GM12873 (cell line): Measurements from ENCODE around the gene SBF1.

ENCODE experiments used
- TF ChIP-seq, protein P1 (sequence below): IDR thresholded peaks from 2 replicates; pipeline ENCODE4 v1.5.1; 2012; ENCODE audit warnings: low read depth, mild to moderate bottlenecking, moderate library complexity, low read length, control low read depth; ENCODE audit not compliant: insufficient read depth; ENCODE audit errors: missing control alignments

SBF1 gene

DNA sequence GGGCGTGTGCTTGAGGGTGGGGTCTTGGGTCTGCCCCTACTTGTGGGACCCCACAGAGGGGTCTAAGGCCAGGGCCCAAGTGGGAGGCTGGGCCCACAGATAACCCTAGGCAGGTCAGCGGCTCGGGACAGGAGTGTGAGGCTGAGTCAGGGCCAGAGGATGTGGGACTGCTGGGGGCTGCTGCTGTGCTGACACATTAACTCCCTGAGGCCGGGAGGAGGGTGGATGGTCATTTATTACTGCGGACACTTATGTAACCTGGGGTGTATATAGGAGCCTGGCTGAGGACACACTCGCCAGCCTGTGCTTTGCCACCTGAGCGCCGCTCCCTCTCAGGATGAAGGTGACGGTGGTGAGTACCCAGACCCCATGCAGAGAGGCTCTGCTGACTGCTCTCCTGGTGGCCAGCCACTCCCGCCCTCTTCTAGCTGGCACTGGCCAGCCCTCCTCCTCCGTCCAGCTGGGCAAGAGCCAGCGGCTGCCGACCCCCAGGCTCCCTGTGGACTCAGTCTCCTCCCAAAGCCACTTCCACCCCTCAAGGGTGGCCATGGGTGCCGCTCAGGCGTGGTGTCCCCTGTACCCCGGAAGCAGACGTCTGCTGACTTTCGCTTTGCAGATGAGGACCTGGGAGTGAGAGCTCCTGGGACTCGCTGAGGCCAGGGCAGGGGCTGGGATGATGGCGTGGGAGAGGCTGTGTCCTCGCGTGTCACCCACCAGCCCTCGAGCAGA is 11.9 kb upstream of the SBF1 start, which contains the start of gene MIOX:
Gene MIOX, plus strand, starts transcription at position 299 of the 729 bp plus-strand sequence. Its CDS starts 39 bp downstream, at position 338.
- TF ChIP-seq, protein P1, sequence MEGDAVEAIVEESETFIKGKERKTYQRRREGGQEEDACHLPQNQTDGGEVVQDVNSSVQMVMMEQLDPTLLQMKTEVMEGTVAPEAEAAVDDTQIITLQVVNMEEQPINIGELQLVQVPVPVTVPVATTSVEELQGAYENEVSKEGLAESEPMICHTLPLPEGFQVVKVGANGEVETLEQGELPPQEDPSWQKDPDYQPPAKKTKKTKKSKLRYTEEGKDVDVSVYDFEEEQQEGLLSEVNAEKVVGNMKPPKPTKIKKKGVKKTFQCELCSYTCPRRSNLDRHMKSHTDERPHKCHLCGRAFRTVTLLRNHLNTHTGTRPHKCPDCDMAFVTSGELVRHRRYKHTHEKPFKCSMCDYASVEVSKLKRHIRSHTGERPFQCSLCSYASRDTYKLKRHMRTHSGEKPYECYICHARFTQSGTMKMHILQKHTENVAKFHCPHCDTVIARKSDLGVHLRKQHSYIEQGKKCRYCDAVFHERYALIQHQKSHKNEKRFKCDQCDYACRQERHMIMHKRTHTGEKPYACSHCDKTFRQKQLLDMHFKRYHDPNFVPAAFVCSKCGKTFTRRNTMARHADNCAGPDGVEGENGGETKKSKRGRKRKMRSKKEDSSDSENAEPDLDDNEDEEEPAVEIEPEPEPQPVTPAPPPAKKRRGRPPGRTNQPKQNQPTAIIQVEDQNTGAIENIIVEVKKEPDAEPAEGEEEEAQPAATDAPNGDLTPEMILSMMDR, result no peak

DNA sequence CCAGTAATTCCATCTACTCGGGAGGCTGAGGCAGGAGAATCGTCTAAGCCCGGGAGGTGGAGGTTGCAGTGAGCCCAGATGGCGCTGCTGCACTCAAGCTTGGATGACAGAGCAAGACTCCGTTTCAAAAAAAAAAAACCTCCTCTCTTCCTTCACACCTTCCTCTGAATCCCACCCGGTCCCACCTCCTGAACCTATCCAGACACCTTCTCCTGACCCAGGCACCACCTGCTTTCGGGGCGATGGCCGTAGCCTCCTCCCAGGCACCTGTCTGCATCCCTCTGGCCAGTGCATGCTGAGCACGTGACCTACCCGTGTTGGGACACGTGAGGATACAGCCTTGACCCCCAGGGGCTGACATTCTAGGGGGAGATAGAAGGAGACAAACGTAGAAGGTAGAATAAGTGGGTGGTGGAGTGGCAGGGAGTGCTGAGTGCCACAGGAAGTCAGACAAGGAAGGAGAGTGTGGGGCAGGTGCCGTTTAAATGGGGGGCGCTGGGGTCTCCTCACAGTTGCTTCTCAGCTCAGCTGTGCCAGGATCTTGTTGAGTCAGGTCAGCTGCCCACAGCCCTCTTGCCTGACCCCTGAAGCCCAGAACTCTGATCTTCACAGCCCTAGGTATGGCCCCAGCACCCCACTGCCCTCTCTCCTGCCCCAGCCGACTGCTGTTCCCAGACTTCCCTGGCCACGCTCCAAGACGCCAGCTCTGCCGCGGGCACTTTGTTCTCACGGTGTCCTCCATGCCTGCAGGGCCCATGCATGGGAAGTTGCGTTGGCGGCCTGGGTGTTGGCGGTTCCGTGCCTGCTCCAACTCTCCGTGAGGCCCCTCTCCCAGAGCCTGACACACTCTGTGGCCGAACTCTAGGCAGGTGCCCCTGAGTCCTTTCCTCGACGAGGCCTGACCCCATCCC is 10.6 kb upstream of the SBF1 start:
- TF ChIP-seq, protein P1, result no peak

DNA sequence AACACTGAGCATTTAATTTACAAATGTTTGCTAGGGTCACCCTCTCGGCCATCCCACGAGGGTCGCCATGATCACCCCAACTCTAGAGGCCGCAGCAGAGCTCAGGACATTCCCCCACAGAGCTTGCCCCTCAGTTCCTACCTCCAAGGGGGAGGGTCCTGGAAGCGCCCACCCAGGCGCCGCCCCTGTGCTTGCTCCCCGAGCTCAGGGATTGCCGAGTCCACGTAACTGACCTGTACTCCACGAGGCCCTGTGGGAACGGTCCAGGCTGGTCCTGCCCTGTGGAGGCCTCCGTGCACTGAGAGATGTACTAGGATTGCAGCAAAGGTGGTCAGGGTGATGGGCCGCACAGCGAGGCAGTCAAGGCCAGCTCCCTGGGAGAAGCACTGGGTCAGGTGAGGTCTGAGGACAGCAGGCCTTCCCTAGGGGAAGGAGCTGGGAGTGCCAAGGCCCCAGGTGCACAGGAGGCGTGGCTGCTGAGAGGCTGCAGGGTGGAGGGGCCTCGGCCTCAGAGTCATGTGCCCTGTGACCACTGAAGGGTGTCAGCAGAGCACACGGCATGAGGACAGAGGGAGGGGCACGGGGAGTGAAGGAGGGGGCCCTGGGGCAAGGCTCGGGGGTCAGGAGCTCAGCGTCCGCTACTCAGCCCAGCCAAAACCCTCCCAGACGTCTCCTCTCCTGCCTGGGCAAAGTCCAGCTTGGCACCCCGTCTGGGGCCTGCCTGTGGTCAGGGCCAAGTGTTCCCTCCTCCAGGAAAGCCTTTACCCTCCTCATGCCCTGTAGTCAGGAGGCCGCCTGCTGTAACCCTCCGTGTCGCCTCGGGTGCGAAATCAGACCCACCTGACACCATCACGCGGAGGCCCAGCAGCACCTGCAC is 9.4 kb upstream of the SBF1 start:
- TF ChIP-seq, protein P1, result no peak

DNA sequence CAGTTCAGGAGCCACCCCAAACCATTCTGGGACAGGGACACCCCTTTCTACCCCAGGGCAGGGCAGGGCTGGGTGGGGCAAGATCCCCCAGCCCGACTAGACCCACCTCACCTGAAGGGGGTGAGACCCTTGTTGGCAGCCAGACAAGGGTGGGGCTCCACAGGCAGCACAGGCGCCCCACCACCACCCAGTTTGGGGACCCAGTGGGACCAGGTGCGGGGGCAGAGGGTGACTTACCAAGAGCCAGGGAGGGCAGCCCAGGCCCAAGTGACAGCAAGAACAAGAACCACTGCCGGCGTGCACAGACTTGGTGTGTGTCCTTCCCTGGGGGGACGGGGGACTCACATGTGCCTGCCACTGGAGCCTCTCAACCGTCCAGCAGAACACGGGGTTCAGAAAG is 8.7 kb upstream of the SBF1 start:
- TF ChIP-seq, protein P1, result no peak

DNA sequence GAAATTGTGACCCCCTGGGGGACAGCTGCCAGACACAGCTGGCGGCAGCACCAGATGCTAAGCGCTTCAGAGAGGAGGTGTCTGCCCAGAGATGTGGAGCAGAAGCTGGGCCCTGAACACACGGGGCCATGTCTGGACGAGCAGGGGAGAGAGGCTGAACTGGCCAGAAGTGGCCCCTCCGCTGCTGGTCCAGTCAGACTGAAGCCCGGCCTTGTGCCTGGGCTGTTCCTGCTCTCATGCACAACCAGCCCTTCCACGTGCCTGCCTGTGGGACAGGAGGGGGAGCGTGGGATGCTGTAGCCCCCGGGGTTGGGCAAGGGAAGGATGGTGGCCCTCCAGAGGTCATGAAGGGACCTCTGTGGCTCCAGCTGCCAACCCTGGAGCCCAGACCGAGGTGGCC is 8.3 kb upstream of the SBF1 start:
- TF ChIP-seq, protein P1, result no peak

DNA sequence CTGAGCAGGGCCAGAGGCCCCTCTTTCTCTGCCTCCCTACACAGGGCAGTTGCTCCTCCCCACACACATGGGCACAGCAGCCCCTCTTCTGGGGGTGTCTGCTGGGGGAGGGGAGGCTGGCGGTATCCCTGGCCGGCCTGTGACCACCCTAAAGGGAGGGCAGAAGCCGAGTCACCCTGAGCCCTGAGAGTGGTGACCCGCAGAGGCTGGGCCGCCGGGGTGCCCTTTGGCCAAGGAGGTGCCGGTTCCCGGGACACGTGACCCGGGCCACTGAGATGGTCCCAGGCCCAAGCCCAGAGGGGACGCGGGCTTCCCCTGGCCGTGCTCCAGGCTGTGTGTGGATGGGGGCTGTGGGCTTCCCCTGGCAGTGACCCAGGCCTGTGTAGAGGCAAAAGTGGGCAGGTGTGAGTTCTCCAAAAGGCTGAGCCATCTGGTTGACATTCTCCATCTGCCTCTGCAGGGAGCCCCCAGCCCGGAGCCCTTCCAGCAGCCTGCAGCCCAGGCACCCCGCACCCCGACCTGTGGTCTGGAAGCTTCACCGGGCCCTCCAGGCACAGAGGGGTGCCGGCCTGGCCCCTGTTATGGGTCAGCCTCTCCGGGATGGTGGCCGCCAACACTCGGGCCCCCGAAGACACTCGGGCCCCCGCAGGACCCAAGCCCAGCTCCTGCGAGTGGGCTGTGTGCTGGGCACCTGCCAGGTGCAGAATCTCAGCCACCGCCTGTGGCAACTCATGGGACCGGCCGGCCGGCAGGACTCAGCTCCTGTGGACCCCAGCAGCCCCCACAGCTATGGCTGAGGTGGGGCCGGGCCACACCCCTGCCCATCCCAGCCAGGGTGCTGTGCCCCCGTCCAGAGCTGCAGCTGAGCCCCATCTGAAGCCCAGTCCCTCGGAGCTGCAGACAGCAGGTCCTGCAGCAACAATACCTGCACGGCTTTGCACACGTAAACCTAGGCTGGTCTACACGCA is 7.6 kb upstream of the SBF1 start:
- TF ChIP-seq, protein P1, result no peak
